Skin epidermis (tissue), 12 donors: Measurements from ENCODE around the gene LPIN2.

Experiments
- H3K27ac ChIP-seq, 21 experiments: fragments of 200-600 bp; sonication (generic) in 11 of 21; one replicate each; pipeline ENCODE4 v1.5.0; 2020; ENCODE audit warnings: mild to moderate bottlenecking in 3 of 21, inconsistent platforms in 2 of 21, moderate library complexity in 2 of 21
- H3K4me3 ChIP-seq, 7 experiments: fragments of 200-600 bp; sonication (generic) in 2 of 7; one replicate each; pipeline ENCODE4 v1.5.0; 2020; ENCODE audit warnings: inconsistent platforms in 2 of 7, mild to moderate bottlenecking in 2 of 7, moderate library complexity in 1 of 7

The LPIN2 gene

DNA sequence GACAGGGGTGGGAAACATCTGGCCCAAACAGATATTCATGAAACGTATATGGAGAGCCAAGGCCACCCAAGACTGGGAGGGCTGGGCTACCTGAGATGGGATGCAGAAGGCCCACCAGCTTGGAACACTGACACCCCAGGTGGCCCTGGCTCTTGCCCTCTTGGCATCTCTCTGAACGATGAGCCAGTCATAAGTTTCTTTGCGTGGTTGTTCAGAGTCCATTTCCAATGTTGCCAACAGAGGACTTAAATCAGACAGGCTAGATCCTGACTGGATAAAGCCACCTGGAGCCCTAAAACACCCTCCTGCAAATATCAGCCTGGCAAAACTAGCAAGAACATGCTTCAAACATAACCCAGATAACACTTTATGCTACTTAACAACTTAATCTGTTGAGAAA, 42.6 kb downstream of the LPIN2 start:
- Histone ChIP-seq H3K27ac (peak overlapping the region in 12 of 21 experiments; percentile 8 to 85 (median 65)), H3K4me3 (no peak overlapping the region)

- H3K4me3 ChIP-seq = no peak overlapping the region
- peak overlapping the region in 8 of 21 experiments; percentile 23 to 85 (median 64) for H3K27ac ChIP-seq
Measured at GRCh38 chr18:2969695-2970094, 43.2 kb downstream of the LPIN2 start.

DNA sequence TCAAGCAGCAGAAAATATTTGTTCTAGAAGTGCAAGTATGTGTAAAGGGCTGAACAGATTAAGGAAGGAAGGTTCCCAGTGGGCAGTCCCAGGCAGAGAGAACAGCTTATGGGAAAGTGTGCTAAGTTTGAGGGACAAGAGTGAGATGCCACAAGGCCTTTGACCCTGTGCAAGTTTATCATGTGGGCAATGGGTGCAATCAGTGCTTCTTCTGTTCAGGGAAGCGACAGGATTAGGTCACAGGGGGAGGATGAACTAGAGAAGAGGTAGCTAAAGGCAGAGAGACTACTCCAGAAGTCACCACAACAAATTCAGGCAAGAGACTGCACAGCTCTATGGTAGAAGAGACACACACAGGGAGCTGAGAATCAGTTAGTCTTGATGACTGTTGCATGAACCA, 44.3 kb downstream of the LPIN2 start:
- no peak overlapping the region for H3K4me3 ChIP-seq
- peak overlapping the region in 7 of 21 experiments; percentile 13 to 85 (median 68) for H3K27ac ChIP-seq

GRCh38 chr18:2967820-2968219, 45.1 kb downstream of the LPIN2 start:
- no peak overlapping the region for H3K4me3 ChIP-seq
- H3K27ac ChIP-seq = peak overlapping the region in 11 of 21 experiments; percentile 0 to 85 (median 32)

- Histone ChIP-seq H3K4me3 (no peak overlapping the region), H3K27ac (peak overlapping the region in 9 of 21 experiments; percentile 7 to 85 (median 65))
Measured at GRCh38 chr18:2967357-2967756, 45.6 kb downstream of the LPIN2 start.

GRCh38 chr18:2966560-2966959, 46.4 kb downstream of the LPIN2 start:
- Histone ChIP-seq H3K27ac (peak overlapping the region in 5 of 21 experiments; percentile 22 to 85 (median 70)), H3K4me3 (no peak overlapping the region)

DNA sequence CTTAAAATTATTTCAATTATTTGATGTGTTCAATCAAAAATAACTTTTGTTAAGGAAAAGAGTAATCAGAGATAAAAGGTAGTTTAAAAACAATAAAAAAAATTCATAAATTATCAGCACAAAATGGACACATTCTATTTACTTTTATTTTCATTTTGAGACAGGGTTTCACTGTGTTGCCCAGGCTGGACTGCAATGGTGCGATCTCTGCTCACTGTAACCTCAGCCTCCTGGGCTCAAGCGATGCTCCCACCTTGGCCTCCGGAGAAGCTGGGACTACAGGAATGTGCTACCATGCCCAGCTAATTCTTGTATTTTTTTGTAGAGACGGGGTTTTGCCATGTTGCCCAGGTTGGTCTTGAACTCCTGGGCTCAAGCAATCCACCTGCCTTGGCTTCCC, 47.1 kb downstream of the LPIN2 start:
- Histone ChIP-seq H3K27ac (peak overlapping the region in 1 of 21 experiments; percentile 85), H3K4me3 (no peak overlapping the region)

DNA sequence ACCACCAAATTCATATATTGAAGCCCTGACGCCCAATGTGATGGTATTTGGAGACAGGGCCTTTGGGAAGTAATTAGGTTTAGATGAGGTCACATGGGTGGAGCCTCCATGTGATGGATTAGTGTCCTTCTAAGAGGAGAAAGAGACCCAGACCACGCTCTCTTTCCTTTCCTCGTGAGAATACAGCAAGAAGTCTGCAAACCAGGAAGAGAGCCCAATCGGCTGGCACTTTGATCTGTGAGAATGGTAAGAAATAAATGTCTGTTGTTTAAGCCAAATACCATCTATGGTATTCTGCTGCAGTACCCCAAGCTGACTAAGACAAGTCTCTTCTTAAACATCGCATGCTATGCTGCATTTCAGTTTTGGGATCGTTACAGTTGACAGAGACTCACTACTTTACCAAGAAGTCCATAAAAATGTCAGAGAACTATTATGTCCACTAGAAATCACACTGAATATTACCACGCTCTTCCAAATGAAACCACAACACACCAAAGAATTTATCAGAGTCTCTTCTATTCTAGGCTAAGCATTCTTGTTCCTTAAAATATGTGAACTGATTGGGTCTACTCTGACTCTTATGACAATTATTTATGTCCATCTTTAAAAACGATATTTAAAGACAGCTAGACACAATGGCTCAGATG, 48.5 kb downstream of the LPIN2 start:
- Histone ChIP-seq H3K27ac (peak overlapping the region in 3 of 21 experiments; percentile 16 to 90 (median 27)), H3K4me3 (no peak overlapping the region)
